Stimulated activated CD8-positive, alpha-beta memory T cell treated with anti-CD3 and anti-CD28 coated beads, Interleukin-4, amount 100 ng/mL, for 48 hours (primary cell): ENCODE measurements around the gene OTOP2.

Experiments
- DNase-seq: peaks from one replicate; pipeline ENCODE4 v3.0.0-alpha.2; 2020

Gene OTOP2, protein sequence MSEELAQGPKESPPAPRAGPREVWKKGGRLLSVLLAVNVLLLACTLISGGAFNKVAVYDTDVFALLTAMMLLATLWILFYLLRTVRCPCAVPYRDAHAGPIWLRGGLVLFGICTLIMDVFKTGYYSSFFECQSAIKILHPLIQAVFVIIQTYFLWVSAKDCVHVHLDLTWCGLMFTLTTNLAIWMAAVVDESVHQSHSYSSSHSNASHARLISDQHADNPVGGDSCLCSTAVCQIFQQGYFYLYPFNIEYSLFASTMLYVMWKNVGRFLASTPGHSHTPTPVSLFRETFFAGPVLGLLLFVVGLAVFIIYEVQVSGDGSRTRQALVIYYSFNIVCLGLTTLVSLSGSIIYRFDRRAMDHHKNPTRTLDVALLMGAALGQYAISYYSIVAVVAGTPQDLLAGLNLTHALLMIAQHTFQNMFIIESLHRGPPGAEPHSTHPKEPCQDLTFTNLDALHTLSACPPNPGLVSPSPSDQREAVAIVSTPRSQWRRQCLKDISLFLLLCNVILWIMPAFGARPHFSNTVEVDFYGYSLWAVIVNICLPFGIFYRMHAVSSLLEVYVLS

DNA sequence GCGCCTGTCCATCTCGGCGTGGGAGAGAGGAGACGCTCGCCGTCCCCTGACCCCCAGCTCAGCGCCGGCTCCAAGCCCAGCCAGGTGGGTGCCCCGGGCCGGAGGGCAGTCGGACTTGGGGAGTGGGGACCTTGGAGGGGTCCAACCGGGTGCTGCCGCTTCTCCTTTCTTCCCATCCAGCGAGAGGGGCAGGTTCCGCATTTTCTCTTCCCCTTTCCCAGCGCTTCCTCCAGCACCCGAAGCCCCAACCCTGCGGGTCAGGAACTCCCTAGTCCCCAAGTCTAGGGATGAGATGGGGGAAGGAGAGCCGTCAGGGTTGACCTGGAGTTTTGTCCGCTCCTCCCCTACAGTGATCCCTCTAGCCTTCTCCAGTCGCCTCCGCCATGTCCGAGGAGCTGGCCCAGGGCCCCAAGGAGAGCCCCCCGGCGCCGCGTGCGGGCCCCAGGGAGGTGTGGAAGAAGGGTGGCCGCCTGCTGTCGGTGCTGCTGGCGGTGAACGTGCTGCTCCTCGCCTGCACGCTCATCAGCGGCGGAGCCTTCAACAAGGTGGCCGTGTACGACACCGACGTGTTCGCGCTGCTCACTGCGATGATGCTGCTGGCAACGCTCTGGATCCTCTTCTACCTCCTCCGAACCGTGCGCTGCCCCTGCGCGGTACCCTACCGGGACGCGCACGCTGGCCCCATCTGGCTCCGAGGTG is at the start of gene OTOP2:
Gene OTOP2 (plus strand): TSS at position 24 of the 699 bp plus-strand sequence. CDS start 360 bp downstream, at position 384.
- no peak for DNase-seq

DNA sequence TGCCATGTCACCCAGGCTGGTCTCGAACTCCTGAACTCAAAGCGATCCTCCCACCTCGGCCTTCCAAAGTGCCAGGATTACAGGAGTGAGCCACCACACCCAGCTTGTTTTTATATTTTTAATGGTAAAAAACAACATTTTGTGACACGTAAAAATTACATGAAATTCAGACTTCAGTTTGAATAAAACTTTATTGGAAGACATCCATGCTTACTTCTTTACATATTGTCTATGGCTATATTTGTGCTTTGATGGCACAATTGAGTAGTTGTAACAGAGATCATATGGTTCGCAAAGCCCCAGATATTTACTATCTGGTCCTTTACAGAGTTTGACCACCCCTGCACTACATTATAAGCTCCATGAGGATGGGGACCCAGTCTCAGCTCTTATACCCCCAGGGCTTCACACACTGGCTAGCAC is 49.4 kb upstream of the OTOP2 start:
- DNase-seq = no peak

DNA sequence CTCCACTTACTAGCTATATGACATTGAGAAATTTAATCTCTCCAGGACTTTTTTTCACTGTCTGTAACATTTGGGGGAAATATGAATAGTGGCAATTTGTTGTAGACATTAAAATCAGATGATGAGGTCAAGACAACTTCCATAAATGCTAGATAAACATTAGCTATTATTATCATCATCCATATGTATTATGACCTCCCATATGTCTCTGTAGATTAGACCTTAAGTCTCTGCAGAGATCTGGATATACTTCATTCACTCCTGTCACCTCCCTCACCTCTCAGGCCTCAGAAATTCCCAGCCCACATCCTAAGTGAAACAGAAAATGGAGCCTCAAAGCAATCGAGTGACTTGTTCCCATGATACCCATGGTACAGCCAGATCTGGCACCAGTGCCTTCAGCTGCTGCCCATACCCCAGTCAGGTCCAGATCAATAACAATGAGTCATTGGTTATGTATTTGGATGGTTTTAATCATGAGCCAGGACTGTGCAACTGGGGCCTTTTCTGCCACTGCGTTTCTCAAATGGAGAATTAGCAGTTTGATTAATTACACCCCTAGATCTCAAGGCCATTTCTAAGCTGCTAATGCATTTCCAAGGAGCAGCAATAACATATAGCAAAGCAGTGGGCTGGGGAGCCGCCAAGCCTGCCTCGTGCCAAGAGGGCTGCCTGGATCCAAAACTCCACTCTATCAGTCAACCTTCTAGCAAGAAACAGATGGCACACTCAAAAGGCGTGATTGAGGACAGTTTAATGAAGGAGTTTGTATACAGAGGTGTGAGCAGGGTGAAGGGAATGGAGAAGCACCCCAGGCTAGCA is 48.7 kb upstream of the OTOP2 start:
- no peak for DNase-seq

DNA sequence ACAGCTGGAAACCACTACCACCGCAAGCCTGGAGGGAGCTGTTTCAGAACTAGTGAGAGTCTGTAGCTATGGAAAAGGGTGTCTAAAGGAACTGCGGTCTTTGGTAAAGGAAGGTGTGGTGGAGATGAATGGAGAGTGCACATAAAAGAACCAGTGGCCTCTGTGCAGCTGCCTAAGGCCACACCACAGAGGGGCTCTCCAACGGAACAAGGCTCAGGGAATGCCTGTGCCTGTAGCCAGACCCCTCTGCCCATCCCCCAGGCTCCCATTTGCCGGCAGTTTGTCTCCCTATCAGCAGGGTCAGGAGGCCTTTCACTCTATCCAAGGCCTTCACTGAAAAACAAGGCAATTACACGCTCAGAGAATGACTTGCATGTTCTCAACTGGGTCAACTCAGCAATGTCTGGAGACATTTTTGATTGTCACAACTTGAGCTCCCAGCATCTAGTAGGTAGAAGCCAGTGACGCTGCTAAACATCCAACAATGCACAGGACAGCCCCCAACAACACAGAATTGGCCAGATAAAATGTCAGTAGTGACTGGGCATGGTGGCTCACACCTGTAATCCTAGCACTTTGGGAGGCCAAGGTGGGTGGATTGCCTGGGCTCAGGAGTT is 48.0 kb upstream of the OTOP2 start:
- DNase-seq = no peak

DNA sequence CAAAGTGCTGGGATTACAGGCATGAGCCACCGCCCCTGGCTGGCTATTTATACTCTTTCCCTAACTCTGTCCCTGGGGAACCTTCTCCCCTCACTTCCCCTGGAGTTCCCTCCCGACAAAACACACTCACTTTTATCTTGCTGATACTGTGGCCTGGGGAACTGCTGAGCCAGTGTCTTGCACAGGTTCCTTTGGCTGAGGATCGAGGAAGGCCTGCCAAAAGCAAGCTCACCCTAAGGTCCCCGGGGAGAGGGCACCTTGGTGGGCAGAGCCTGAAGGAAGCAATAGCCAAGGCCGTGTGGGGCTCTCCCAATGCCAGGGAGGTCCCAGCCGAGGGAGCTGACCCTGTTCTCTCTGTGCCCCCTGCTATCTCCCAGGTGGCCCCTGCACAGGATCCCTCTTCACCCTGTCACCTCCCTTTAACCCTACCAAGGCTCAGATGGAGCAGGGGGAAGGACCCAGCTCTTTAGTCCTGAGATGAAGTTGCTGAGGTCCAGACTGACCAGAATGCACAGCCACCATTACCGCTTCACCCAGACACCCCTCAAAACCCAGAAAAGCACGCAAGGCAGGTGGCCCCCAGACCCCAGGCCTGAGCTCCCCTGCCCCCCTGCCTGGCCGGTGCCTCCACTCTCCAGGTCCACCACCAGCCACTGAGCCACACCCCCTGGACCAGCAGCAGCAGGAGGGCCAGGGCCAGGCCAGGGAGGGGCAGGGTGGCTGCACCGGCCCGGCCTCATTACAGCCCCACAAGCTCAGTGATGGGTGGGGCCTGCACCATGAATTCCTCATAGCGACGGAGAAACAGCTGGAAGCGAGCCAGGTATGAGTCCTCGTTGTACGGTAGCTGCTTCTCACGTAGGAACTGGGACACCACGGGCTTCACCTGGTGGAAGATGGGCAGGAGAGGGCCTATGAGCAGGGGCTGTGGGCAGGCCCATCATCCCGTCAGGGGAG is 46.2 kb upstream of the OTOP2 start:
- no peak for DNase-seq

DNA sequence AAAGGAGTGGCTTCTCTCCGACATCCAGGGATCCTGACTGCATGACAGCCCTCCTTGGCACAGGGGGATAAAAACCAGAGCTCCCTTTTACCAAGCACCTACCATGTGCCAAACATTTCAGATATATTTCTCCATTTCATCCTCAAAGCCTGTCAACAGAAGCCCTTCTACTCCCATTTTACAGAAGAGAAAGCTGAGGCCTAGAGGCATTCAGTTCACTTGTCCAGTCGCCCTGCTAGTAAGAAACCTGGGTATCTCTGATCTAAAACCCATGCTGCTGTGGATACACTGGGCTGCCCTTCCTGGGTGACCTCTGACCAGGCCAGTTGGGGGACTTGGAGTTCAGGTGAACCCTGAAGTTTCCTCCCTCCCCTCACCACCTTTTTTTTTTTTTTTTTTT is 45.4 kb upstream of the OTOP2 start:
- no peak for DNase-seq

DNA sequence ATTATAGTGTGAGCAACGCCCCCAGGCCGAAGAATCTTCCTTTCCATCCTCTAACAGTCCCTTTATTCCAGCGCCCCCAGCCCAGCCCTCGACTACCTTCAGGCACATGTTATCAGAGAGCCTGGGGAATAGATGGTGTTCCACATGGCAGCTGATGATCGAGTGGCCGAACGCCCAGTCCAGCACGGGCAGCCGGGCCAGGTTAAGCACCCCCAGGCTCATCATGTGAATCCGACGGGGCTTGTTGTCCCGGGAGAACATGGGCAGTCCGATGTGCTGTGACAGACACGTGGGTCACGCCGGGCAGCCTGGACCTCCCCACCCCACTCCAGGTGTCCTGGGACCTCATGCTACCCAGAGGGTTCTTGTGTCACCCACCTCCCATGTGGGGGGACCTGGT is 44.8 kb upstream of the OTOP2 start:
- no peak for DNase-seq

DNA sequence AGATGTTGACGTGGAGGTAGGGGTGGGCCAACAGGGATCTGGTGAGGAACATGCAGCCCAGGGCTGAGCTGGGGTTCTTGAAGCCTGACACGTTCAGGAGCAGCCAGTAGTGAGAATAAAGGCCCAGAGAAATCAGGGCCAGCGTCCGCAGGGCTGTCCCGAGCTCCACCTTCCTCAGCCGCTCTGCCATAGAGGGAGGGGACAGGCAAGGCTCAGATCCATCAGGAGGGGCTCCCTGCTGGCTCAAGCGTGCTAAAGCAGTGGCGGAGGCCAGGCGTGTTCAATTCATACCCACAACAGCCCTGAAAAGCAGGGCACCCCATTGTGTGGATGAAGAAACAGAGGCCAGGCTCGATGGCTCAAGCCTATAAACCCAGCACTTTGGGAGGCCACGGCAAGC is 43.0 kb upstream of the OTOP2 start:
- DNase-seq = no peak

DNA sequence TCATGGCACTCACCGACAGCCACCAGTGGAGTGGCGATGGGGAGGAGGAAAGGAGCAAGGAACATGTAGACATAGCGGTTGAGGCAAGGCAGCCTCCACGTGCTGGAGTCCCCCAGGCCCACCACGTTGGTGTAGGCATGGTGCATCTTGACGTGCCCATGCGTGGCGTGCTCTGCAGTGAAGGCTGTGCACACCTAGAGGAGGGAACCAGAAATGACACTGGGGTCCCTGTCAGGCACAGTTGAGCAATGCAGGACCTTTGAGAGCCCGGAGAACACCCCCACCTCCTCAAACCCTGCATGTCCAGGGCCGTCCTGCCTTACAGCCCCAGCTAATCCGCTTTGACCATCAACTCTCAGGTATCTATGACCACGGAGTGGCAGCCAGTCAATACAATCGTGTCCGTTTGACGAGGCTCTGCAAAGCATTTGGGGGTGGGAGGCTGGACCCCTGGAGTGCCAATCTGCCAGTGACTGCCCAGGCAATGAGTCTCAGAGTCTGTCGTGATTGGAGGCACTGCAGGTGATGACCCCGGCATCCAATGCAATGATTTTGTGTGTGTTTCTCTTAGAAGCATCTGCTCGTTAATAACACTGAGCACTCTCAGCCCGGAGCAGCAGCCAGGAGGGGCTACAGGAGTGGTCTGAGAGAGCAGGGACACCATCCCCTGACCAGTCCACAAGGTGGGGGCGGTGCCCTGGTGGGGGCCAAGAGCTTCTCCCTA is 41.4 kb upstream of the OTOP2 start:
- DNase-seq = no peak

DNA sequence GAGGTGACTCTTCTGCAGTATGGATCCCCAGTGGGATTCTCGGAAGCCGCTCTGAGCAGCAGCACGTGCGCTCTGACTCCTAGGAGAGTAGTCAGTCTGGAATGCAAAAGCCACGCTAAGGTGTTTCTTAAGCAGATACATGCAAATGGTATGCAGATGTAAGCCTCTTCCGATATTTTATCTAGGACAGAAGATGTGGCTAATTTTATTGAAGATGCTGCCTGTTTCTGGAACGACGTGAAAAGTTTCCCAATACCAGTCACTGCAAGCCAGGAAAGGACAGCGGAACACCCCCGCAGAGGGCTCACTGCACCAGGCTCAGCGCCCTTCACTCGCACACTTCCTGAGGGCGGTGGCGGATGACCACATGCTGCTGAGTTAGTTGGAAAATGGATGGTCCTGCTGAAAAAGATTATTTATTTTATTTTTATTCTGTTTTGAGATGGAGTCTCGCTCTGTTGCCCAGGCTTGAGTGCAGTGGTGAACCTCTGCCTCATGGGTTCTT is 40.8 kb upstream of the OTOP2 start:
- DNase-seq = no peak

DNA sequence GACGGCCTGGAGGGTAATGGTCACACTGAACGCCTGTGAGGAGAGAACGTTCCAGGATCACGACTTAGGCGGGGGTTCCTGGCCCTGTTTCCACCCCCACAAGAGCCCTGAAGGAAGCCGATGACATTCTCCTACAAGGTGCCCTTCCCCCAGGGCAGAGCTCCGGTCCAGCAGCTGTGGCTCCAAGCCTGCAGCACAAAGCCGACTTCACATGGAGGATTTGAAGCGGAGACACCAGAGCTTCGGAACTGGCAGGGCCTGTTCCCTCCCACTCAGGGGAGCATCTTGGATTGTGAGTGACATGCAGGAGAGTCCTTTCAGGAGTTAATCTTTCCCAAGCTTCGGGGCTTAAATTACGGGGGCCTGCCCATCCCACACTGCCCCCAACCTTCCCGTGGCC is 35.6 kb upstream of the OTOP2 start:
- no peak for DNase-seq

DNA sequence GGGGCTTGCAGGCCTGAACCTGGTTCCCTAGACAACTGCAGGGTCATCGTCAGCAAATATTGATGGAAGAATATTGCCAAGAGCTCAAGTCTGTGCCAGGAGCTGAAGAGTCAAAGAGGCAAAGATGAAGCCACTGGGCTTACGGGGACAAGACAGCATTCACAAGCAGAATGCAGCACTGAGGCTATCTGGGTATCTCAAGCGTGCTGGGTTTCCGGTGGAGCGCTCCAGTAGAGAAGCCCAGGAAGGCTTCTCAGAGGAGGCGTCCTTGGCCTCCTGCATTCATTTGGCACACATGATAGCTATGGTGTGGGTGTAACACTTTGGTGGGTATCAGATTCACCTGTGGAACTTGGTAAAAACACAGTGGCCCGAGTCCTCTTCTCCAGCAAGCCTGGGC is 33.5 kb upstream of the OTOP2 start:
- no peak for DNase-seq

DNA sequence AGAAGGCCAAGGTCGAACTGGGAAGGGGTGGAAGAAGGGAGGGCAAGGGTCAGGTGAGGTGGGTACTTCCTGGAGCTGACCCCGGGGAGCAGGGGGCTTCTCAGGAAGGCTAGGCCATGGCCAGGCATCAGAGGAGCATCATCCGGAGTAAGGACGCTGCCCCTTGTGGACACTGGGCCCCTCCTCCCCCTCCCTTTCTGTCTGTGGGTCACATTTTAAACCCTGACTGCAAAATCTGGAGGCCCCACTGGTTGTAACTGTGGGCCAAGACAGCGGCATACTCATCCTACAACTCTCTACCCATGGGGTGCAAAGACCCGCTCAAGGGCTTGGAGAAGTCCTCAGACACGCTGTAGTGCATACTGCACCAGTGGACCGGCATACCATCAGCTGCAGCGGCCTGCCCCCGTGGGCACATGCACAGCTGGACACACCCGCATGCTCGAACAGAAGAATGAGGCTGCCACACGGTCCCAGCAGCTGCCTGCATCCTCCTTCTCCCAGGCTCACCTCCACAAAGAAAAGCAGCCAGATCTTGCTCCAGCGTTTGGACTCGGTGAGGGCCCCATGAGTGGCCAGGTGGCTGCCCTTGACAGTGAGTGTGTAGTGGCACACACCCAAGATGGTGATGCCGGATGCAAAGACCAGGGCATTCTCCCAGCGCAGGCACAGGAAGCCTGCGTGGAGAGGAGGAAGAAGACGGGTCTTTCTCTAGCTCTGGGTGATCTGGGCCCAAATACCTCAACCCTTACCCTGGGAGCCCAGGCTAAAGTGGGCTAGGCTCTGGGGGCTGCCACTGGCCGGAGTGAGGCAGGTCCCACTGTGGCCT is 31.8 kb upstream of the OTOP2 start:
- no peak for DNase-seq

DNA sequence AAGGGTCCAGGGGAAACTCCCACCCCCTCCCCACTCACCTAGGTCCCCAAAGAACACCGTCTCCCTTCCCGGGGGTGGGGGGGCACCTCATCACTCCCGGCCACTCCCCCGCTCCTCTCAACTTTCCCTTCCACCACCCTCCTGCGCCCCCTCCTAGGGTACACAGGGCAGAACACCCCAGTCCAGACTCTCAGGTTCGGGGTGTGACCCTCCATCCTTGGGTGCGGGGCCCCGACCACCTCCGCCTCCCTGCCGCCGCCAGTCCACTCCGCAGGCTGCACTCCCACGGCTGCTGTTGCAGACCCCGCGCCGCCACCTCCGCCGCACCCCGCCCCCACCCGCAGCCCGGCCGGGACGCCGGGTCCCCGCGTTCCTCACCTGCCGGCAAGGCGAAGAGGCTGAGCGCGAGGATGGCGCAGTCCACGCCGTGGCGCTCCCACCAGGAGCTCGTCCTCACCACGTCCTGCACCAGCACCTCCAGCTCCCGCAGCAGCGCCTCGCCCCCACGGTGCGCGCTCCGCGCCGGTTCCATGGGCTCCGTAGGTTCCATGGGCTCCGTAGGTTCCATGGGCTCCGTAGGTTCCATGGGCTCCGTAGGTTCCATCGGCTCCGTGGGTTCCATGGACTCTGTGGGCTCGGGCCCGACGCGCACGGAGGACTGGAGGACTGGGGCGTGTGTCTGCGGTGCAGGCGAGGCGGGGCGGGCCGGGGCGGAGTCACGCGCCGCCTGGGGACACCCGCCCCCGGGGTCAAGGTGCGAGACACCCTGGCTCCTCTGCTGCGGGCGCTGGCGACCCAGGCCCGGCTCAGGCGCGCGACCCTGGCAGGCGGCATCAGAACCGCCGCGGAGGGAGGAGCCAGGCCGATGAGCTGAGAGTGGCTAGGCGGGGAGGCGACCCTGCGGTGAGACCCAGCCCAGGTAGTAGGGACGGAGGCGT is 30.8 kb upstream of the OTOP2 start, which contains the start of gene FADS6:
Gene FADS6 (minus strand): TSS at position 660 of the 938 bp plus-strand sequence. CDS start 38 bp downstream, at position 622.
- no peak for DNase-seq

DNA sequence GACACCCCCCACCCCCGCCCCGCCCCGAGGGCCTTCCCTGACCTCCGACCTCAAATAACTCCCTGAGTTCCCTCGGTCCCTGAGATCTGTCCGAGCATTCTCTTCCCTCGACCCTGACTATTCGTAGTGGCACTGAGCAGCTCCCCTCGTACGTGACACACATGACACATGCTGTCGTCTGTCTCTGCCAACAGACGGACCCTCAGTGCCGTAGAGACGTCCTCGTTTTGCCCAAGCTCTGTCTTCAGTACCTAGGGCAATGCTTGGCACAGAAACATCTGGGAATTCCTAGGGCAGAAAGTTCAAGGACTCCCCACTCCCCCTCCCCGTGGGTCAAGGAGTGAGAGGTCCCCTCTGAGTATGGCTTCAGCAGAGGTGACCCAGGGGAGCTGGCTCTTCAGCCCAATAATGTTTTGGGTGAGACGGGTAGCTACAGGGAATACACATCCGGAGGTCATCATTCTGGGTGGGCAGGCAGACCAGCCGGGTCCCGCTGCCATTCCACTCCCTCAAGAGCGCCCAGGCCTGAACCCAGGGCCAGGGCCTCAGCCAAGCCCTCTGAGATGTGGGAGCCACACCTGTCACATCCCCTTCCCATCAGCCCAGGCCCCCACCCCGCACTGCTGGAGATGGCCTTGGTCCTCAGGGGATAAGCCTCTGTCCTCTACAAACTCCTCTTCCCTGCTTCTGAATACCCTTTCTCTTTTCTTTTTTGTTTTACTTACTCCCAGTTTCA is 30.0 kb upstream of the OTOP2 start:
- no peak for DNase-seq

DNA sequence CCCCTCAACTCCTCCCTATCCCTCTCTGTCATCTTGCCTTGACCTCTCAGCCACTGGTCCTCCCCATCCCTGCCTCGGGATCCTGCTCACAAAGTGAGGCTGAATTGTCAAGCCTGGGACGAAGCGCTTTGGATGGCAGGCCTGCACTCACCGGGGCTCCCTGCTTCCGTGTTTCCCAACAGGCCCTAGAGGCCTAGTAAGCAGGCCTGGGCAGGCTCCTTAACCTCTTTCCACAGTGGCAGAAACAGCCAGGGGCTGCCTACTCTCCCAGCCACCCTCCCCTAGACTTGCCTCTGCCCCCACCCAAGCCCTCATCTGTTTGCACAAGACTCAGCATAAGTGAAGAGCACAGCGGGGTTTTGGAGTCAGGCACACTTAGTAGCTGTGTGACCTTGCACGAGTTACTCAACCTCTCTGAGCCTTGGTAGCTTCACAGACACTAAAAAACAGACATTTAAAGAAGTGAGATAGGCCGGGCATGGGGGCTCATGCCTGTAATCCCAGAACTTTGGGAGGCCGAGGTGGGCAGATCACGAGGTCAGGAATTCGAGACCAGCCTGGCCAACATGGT is 25.6 kb upstream of the OTOP2 start:
- no peak for DNase-seq

DNA sequence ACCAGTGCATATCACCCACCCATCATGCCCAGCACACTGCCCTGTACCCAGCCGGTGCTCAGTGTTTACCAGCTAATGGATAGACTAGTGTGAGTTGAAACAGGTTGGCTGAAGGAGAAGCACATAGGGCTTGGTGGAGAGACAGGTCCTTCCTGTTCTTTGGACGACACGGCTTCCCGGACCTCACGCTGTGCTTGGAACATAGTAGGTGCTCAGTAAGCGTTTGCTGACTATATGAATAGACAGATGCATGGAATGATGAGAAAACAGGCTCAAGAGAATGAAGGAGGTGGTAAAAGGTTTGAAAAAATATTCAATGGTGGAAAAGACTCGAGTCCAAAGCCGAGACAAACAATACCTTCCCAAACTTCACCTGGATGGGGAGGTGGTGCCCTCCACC is 23.9 kb upstream of the OTOP2 start:
- DNase-seq = no peak
